Skin of body (tissue), 2 donors: ENCODE data around the gene GTPBP6. TPM values are rescaled to one million over a fixed set of nuclear protein-coding genes. Genes with fewer than 3 reads are reported as not detected.
"Not testable (repeated sequence)": the region's sequence is repeated elsewhere in the genome, so short reads cannot be mapped to it uniquely, and the experiment has no call there.

ENCODE experiments used
- DNase-seq: peaks from one replicate; lab custom pipeline; 2025; lab: John Stamatoyannopoulos, UW
- total RNA-seq: library from RNA; depleted of rRNA; stranded (reverse); fragments of >200 nt; gene quantifications from one replicate; pipeline ENCODE4 v1.2.3, GENCODE V29; 2014

The GTPBP6 gene
- total RNA-seq, 1 donor from 2014 or later: 13.5 TPM

- no peak for DNase-seq
Measured at GRCh38 chrX:295136-295535, 23.5 kb downstream of the GTPBP6 start.

- no peak for DNase-seq
Measured at GRCh38 chrX:292900-293897, 25.4 kb downstream of the GTPBP6 start.

DNA sequence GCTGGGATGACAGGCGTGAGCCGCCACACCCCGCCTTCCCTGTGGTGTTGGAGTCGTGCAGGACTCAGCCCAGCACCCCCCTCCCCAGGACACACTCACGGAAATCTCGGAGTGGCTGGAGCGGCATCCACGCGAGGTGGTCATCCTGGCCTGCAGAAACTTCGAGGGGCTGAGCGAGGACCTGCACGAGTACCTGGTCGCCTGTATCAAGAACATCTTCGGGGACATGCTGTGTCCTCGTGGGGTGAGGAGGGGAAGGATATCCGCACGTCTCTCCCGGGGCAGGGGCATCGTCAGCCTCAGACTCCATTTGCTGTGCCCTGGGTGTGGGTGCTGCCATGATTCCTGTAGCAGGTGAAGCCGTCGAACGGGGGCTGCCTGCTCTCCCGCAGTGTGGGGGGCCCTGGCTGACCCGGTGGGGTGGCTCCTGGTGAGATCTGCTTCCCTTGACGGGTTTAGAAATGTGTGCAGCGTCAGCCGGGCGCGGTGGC is 27.1 kb downstream of the GTPBP6 start:
- DNase-seq: no peak

GRCh38 chrX:290476-291166 is 28.0 kb downstream of the GTPBP6 start:
- no peak for DNase-seq

- no peak for DNase-seq
Measured at GRCh38 chrX:288561-288991, 30.0 kb downstream of the GTPBP6 start.

DNA sequence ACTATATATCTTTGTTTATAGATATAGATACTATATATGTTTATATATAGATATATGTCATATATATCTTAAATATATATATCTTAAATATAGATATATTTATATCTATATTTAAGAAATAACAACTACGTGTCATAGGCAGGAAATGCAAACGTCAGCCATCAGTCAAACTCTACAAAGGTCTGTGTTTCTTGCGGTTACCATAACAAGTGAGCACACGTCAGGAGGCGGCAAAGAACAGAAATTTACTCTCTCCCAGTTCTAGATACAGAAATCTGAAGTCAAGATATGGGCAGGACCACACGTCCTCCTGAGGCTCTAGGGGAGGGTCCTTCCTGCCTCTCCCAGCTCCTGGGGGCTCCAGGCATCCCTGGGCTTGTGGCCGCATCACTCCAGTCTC is 30.9 kb downstream of the GTPBP6 start:
- no peak for DNase-seq

DNA sequence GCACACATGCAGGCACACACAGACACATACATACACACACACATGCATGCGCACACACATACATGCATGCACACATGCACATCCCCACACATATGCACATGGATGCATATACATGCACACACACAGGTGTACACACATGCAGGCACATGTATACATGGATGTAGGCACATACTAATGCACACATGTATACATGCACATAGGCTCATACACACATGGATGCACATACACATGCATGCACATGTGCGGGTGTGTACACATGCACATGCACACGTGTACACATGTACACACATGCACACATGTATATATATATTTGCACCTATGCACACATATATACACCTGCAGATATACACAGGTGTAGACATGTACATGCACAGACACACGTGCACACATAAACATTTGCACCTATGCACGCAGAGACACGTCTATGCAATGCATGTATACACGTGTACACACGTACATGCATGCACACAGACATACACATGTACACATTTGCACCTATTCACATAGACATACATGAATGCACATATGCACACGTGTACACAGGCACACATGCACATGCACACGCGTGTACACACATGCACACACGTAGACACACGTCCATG is 33.4 kb downstream of the GTPBP6 start:
- DNase-seq: no peak

DNA sequence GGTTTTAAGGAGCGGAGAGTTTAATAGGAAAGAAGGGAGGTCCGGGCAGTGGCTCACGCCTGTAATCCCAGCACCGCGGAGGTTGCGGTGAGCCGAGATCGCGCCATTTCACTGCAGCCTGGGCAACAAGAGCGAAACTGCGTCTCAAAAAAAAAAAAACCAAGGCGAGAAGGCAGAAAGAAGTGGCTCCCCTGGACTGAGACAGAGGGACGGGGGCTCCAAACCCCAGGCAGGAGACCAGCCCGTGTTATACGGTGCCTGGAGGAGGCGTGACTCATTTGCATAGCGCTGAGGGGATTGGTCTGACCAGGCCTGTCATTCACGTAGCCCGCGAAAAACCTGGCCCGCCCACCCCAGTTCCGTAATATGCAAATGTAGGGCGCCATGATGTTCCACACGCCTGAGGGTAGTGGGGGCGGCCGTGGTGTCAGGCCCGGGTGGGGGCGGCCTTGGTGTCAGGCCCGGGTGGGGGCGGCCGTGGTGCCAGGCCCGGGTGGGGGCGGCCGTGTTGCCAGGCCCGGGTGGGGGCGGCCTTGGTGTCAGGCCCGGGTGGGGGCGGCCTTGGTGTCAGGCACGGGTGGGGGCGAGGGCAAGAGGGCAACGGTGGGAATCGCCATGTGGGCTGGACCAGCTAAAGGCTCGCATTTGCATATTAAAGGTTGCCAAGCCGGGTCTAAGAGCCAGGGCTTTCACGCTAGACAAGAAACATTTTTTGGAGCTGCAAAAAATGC is 35.3 kb downstream of the GTPBP6 start:
- DNase-seq: no peak

GRCh38 chrX:282000-282681 is 36.5 kb downstream of the GTPBP6 start:
- not testable (repeated sequence) for DNase-seq

- DNase-seq: no peak
Measured at GRCh38 chrX:281166-281999, 37.2 kb downstream of the GTPBP6 start, which contains the start of gene PLCXD1. TSS of gene PLCXD1 (plus strand) at chrX:281381. CDS start at chrX:284188, 2,807 bp downstream.

DNA sequence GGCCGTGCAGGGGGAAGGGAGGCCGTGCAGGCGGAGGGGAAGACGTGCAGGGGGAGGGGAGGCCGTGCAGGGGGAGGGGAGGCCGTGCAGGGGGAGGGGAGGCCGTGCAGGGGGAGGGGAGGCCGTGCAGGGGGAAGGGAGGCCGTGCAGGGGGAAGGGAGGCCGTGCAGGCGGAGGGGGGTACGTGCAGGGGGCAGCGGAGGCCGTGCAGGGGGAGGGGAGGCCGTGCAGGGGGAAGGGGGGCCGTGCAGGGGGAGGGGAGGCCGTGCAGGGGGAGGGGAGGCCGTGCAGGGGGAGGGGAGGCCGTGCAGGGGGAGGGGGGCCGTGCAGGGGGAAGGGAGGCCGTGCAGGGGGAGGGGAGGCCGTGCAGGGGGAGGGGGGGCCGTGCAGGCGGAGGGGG is 37.9 kb downstream of the GTPBP6 start:
- DNase-seq: not testable (repeated sequence)

DNA sequence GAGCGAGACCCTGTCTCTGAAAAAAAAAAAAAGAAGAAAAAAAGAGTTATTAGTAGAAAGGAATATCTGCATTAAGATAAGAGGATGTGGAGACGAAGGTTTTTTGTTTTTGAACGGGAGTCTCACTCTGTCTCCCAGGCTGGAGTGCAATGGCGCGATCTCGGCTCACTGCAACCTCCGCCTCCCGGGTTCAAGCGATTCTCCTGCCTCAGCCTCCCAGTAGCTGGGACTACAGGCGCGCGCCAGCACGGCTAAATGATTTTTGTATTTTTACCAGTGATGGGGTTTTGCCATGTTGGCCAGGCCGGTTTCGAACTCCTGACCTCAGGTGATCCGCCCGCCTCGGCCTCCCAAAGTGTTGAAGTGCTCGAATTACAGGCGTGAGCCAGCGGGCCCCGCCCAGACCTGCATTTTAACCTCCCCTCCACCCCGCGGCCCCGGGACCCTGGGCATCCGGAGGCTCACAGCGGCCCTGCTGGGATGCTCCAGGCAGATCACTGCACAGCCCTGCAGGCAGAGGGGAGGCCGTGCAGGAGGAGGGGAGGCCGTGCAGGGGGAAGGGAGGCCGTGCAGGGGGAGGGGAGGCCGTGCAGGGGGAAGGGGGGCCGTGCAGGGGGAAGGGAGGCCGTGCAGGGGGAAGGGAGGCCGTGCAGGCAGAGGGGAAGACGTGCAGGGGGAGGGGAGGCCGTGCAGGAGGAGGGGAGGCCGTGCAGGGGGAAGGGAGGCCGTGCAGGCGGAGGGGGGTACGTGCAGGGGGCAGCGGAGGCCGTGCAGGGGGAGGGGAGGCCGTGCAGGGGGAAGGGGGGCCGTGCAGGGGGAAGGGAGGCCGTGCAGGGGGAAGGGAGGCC is 38.6 kb downstream of the GTPBP6 start:
- DNase-seq: not testable (repeated sequence)

GRCh38 chrX:276581-277201 is 41.9 kb downstream of the GTPBP6 start:
- DNase-seq: no peak

- DNase-seq: no peak
Measured at GRCh38 chrX:275967-276580, 42.5 kb downstream of the GTPBP6 start.

DNA sequence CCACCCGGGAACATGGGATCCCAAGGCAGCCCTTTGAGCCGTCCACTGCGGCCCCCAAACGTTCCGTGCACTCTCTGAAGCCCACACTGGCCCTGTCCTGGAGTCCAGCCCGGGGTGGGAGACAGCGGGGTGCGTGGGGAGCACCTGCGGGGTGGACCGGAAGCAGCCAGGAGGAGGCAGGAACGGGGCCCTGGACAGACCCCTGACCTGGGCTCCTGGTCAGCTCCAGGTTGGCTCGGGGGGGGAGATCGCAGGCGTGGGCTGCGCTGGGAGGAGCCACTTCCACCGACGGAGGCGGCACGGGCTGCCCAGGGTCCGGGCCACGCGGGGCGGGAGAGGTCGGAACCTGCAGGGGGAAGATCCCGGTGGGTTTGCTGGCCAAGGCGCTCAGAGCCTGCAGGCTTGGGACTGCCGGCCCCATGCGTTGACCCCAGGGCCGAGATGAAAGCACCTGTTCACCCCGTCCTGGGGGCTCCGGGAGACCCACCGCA is 43.1 kb downstream of the GTPBP6 start:
- DNase-seq: no peak

GRCh38 chrX:274904-275475 is 43.6 kb downstream of the GTPBP6 start:
- DNase-seq: no peak

GRCh38 chrX:270848-271367 is 47.7 kb downstream of the GTPBP6 start:
- DNase-seq: no peak
